ENCODE measurements around the gene GRM7.

GRM7 gene

DNA sequence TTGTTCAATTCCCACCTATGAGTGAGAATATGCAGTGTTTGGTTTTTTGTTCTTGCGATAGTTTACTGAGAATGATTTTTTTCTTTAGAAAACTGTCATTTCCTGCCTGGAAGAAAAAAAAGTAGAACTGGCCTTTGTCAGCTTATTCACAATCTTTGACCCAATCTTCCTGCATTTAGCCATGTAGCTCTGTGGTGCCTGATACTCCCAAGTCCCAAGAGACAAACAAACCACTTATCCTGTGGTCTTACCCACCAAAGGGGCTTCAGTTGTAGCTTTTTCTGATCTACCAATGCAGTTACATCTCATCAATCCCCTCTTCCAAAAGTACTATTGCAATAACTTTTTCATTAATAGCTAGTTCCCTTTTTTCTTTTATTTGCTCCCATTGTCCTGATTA, 444.6 kb downstream of the GRM7 start:
- no peak for DNase-seq

DNA sequence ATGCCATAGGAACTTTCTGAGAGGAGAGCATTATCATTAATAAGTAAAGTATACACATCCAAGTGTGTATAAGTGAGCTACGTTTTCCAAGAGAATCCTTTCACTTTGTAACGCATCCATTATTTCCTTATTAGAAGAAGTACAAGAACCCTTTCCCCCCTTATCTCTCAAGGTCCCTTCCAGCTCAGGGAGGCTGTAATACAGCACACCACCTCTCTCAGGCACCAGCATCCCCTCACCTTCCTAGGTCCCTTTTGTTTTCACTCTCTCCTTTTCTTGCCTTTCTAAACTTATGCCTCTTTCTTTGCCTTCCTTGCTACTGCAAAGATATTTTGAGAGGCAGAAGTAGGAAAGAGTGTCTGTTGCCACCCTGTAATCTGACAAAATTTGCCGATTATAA, 446.0 kb downstream of the GRM7 start:
- no peak for DNase-seq

DNA sequence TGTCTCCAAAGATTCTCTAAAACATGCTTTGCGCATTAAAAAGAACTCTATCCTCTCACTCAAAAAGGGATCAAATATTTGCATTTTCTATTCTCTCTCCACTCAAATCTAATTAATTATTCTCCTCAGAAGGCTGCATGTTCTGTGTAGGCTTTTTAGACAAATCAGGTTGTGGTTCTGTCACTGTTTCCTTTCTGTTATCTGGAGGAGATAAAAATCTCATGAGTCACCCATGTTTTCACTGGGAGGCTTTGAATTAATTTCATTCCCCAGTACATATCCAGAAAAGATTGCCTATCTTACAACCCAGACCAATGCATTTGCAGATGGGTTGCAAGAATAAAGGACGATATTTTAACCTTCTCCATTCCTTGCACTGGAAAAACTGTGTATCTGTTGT, 446.5 kb downstream of the GRM7 start:
- DNase-seq: no peak

DNA sequence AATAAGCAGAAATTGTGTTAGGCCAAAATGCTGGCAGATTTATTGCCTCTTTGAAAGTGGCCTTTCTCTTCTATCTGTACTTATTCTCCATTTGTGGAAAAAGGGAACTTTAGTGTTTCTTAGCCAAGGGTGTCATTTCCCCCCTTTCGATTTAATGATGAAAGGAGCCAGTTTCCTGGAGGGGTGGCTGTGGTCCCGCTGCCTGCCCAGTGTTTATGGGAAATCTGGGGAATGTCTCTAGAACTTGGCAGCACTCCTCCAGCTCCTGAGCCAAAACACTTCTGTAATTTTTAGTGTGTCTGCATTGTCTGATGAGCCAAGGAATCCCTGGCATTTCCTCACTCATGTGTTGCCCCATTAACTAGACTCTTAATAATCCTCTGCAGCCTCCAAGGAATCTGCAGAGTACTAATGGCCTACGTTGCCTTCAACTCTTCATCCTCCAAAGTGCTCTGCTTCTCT, 448.8 kb downstream of the GRM7 start:
- DNase-seq: peak in 46 of 58 donors; percentile 1 to 74 (median 22)

DNA sequence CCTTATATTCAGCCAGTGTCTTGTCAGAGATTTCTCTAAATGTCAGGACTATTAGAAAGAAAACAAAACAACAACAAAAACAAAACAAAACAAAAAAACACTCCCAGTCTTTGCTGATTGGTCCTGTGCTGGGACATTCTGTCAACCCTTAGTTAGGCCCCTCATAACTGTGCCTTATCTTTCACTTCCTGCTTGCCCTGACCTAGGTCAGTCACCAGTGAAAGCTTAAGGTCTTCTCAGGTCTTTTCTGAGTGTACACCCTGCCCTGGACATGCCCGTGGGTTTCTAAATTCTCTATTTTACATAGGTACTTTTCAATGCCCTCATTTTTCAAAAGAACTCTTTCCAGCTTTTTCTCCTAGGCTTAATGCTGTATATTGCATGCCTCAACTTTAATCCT, 454.1 kb downstream of the GRM7 start:
- DNase-seq: no peak

DNA sequence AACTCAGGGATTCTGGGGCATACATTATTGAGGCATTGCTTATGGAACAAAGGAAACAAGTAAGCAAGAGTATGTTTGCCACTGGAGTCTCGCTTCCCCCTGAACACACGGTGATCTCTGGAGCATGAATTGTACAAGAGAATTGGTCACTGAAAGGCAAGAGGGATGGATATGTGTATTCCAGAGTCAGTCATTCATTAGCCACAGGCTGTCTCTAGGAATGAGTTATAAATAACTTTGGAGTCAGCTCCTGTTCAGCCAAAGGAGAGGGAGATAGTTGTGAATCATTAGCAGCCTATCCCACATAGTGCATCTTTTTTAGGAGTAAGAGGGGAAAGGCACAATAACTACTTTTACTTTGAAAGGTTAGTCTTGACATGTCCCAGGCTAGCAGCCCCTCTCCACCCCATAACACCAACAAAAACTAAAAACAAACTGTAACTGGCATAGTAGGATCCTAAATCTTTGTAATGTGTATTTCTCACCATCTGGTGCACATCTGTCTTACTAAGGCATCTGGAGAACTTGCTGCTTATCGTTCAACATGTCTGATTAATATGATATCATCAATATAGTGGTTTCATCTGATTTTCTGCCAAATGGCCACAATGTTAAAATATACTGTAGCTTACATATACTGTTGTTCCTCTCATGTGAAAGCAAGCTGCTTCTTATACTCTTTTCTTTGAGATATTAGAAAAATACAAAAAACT, 462.2 kb downstream of the GRM7 start:
- no peak for DNase-seq

DNA sequence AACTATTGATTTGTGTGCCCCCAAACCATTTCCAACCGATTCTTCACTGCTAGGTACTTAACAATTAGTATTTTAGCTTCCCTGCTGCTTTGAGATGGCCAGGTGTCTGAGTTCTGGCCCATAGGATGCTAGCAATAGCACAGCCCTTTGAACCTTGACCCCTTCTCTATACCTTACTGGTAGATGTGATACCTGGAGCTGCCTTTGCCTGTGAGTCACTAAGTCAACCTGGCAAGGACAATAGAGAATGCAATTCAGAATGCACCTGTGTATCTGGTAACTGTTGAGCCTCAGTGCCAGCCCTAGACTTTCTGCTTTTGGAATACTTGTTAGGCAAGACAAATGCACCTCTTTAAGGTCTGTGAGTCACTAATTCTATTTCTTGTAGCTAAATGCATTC, 467.4 kb downstream of the GRM7 start:
- DNase-seq: no peak

DNA sequence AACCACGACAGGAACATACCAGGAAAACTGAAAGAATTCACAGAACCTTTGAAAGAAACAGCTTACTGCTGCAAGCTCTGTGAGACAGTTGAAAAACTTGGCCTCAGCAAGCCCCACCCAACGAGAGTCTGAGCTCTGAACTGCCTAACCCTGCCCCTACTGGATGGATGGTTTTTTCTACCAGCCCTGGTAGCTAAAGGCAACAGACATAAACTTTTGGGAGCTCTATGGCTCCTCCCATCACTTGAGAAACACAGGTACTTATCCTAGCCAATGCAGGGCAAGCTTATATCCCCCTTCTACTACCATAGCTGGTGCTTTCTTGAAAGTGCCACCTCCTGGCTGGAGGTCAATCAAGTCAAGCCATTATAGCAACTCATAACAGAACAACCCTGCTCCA, 471.8 kb downstream of the GRM7 start:
- DNase-seq: no peak

DNA sequence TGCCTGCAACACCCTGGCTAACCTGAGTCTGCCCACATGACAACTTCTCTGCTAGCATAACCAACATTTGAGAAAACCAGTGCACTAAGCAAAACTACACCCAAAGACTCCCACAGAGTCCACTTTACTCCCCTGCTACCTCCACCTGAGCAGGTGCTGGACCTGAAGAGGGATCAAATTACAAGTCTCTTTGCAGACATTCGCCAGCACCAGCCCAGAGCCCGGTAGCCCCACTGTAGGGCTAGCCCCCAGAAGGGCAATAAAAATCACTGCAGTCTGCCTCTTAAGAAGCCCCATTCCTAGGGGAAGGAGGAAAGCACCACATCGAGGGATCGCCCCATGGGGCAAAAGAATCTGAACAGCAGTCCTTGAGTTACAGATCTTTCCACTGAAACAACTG, 472.2 kb downstream of the GRM7 start:
- no peak for DNase-seq

DNA sequence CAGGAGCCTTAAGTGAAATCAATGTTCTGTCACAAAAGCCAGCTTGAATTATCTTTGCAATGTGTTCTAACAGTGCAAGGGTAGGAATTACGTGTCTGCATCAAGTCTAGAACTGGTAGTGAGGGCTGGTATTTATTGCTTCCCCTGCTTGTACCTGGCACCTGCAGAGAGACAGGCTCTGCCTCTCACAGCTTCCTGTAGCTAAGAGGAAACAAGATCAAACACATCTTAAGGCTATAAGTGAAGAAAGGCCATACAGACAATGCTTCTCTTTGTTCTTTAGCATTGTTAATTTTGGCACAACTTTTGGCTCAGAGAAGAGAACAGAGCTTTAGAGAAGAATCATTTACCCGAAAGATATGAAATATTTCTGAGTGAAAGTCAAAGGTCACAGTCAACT, 479.9 kb downstream of the GRM7 start:
- DNase-seq: no peak

DNA sequence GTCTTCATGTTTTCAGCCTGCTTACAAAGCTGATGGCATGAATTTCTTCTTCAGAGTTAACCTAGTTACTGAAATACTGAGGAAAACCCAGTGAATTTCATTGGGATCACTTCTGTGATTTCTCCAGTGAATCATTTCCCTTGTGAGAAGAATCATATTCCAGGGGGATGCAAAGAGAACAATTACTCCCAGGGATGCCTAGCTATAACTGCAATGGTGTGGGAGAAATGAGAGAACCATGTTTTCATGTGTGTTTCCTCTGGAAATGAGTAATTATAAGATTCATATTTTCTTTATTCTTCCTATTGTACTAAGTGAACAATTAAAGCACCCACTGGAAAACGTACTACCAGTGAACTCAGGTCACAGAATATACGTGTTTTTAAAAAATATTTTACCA, 485.4 kb downstream of the GRM7 start:
- no peak for DNase-seq

DNA sequence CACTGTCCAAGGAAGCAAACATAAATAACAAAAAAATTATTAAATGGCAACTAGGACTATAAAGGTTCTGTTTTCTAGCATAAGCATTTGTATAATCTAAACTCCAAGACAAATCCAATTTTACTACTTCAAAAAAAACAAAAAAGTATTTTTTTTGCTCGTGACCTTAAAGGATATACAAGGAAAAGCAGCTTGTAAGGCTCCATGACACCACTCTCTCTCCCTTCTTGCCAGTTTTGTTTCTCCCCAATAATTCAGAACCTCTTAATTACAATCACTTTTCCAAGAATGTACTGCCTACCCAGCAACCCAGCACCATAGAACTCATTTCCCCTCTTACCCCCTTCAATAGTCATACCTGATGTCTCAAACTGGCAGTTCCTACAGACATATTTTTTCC, 496.2 kb downstream of the GRM7 start:
- no peak for DNase-seq

DNA sequence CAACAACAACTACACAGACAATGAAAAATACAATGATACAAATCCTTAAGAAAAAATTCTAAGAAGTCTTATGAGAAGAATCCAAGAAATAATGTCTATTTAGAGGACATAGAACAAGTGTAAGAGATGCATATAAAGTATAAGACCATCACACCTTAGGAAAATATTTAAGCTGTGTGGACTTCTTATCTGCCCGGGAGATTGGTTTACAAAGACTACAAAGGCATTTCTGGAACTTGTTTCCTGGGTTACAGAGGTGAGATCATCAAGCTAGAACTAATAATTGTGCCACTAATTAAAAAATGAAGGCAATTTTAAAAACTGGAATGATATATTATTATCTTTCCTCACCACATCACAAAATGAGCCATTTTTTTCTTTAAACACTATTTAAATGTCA, 507.1 kb downstream of the GRM7 start:
- DNase-seq: no peak

DNA sequence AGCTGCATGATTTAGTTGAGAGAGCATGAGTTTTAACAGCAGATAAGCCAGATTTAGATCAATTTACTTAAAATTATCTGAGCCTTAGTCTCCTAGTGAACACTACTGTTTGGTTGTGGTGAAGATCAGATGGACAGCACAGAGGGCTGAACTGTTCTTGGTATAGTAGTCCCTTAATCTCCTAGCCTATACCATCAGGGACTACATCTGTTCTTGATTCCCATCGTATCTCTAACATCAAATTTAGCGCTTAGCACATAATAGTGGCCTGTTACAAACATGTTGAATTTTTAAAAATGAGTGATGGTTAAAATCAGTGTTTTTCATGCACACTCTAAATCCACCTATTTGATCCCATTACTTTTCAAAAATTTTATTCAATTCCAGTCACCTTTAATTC, 507.7 kb downstream of the GRM7 start:
- DNase-seq: no peak

DNA sequence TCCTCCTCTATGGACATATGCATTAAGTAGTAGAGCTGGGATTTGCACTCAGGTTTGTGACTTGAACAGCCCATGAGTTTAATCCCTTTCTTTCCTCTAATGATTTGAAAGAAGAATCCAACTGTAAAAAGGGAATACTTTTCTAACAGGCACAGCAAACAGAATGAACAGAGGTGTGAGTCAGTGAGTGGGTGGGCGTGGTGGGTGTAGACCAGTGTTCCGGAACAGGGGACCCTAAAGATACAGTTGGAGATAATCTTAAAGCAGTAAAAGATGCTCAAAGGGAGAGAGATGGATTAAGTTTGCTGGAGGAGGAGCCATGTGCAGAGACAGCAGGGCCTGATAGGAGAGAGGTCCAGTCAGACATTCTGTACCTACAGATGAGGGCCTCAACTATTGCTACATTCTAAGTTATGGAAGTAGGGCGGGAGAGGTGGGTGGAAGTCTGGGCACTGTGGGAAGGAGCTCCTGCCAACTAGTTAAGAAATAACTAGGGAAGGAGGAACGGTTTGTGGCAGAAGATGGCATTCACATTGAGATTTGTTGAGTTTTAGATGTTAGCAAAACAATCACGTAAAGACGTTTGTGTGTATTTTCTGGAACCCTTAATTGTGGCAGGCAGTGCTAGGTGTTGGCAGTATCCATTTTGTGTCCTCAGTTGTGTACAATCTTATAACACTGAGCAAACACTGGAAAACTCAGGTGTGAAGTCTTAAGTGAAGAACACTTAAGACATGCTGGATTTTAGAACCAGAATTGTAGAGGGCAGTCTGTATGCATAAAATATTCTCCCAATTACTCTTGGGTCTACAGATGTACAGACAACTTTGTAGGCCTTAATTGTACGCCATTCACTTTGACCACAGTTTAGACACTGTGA, 511.0 kb downstream of the GRM7 start:
- peak in 14 of 58 donors; percentile 2 to 56 (median 14) for DNase-seq

DNA sequence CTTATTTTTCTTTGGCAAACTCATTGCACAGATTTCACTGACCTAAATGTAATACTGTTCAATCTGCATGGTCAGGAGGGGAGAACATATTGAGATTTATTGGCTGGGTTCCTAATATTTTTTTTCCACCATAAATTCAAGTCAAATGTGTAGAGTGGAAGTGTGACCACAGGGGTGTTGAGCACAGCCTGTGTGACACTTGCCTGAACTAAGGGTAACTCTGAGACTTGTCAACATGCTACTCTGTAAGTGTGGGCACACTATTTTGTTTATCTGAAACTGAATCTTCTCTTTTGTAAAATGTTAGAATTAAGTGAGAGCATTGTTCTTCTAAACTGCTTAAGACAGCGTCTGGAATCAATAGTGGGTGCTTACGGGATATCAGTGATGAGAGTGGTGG, 516.2 kb downstream of the GRM7 start:
- DNase-seq: no peak

DNA sequence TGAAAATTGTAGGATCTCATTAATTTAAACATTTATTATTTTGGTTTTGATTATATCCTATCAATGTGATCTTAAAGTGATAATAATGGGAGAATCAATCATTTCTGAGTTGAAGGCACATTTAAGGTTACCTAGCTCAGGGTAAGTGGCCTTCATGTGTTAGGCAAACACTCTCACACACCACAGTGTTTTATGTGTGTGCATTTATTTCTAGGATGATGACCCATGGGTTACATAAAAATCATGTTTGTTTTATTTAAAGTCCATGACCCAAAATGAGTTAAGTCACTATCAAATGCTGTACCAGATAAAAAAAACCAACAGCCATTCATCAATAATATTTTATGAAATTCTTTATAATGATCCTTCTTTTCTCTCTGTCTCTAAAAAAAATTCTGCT, 520.8 kb downstream of the GRM7 start:
- DNase-seq: no peak

DNA sequence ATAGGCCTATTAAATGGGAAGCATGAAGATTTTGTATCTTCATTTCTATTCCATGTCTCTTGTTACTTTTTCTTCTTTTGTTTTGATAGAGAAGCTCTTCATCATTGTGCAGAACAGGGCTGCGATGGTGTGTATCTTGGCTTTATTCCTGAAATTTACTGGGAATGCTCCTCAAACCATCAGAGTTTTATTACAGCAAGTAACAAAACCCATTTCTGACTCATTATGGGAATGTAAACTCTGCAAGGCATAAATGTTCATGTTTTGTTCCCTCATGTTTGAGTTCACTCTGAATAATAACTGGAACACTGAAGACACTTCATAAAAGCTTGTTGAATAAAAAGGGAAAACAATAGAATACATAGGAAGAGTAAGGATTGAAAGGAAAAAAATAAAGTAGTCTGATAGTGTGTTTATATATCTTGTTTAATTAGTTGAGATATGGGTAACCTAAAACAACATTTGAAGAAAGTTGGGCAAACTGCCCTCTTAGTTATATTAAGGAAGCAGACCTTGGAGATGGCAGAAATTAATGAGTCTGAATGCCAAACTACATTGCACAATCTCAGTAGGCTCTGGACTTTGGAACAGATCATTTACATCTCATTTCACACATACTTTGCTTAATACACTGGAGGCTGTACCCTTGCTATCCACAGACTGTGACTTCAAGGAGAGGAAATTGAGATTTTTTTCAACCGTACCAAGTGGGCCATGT, 521.5 kb downstream of the GRM7 start:
- DNase-seq: no peak

DNA sequence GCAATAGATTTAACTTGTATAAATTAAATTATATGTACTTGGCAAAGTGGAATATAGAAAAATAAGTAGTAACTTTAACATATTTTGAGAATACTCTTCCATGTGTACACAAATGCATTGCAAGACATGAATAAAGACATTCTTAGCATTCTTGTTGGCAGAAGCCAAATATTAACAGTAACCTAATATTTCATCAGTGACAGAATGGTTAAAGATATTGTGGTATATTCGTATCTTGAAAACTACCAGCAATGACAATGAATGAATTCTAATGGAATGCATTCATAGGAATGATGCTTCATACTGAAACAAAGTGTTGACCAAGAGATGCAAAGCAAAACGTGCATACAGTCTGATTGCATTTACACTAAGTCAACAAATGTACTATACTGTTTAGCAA, 524.7 kb downstream of the GRM7 start:
- DNase-seq: no peak

DNA sequence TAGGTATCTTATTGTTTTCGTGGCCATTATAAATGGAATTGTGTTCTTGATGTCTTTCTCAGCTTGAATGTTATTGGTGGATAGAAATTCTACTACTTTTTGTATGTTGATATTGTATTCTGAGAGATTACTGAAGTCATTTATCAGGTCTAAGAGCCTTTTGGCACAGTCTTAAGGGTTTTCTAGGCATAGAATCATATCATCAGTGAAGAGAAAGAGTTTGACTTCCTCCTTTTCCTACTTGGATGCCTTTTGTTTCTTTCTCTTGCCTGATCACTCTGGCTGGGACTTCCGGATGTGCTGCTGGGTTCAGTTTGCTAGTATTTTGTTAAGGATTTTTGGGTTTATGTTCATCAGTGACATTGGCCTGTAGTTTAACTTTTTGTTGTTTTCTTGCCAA, 527.1 kb downstream of the GRM7 start:
- no peak for DNase-seq

DNA sequence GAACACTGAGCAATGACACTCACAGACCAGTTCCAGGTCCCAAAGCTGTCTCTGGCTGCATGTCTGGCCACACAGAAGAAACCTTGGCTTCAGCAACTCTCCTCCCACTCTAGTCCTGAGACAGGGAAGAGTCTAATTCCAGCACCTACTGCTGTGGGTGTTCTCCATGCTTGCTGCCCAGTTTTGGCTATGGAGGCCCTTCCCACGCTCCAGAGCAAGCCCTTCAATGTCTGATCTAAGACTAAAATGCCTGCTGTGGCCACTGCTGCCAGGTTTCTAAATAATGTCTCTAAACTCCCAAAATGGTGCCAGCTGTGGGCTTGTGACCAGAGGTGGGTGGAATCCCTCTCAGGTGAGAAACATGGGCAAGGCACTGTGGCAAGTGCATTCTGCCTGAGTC, 531.3 kb downstream of the GRM7 start:
- peak in 18 of 58 donors; percentile 3 to 60 (median 13) for DNase-seq

DNA sequence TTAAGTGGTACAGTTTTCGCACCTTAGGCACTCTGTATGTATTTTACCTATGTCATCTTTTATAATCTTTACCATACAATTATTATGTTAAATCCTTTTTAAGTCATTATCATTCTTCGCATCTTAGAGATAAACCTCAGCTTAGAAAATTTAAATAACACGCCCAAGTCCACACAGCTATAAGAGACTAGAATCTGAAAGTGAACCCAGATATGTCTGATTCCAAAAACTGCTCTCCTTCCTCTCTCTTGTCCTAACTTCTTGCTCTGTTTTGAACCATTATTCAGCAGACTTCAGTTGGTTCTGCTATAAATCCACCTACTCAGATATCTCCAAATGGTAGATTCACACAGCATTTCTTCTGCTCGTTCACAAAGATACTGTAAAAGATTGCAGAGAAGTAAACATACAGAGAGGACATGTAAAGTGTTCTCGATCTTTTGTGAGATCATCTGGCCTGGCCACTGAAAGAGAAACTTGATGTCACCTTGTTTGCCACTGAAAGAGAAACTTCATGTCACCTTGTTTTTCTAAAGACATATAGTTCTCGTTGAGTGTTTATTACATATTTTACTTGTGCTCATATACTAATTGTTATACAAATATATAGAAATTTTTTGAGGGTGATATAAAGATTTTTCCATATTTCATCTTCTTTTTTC, 533.2 kb downstream of the GRM7 start:
- no peak for DNase-seq

Data from anterior cingulate cortex (tissue), 58 donors.